Vagina (tissue), 2 donors: ENCODE measurements around the gene LINGO4. TPM values are rescaled to one million over a fixed set of nuclear protein-coding genes. Genes with fewer than 3 reads are reported as not detected.

Experiments
- DNase-seq, 2 donors: peaks; one replicate each; pipeline ENCODE4 v3.0.0-alpha.2; 2017; ENCODE audit errors: extremely low spot score in 2 of 2
- H3K27ac ChIP-seq: fragments of 200-600 bp; sonication (generic); one replicate; pipeline ENCODE4 v1.5.1; 2019
- H3K27me3 ChIP-seq: fragments of 200-600 bp; sonication (generic); one replicate; pipeline ENCODE4 v1.5.1; 2019
- H3K36me3 ChIP-seq, 2 donors: fragments of 200-600 bp; sonication (generic); one replicate each; pipeline ENCODE4 v1.5.1; 2017 to 2019
- H3K4me1 ChIP-seq: fragments of 200-600 bp; sonication (generic); one replicate; pipeline ENCODE4 v1.5.1; 2019
- H3K4me3 ChIP-seq, 2 donors: fragments of 200-600 bp; sonication (generic); 1 replicate in 1 of 2; 2 replicates in 1 of 2; pipeline ENCODE4 v1.5.1; 2016 to 2019
- H3K9me3 ChIP-seq: fragments of 200-600 bp; sonication (generic); one replicate; pipeline ENCODE4 v1.5.1; 2019
- CTCF ChIP-seq, 3 experiments: fragments of 450-650 bp in 2 of 3; fragments of 200-600 bp in 1 of 3; sonication (generic) in 1 of 3; IDR thresholded peaks; one replicate each; pipeline ENCODE4 v1.5.1; 2017 to 2019; ENCODE audit warnings: antibody characterized with exemption in 3 of 3, mild to moderate bottlenecking in 2 of 3, moderate library complexity in 2 of 3
- POLR2A ChIP-seq, 2 donors: fragments of 450-650 bp; IDR thresholded peaks; one replicate each; pipeline ENCODE4 v1.6.1; 2017; ENCODE audit warnings: antibody characterized with exemption in 2 of 2, mild to moderate bottlenecking in 2 of 2, moderate library complexity in 2 of 2
- POLR2AphosphoS5 ChIP-seq, 2 donors: sonication (generic); formaldehyde crosslinking; IDR thresholded peaks; one replicate each; pipeline ENCODE4 v1.9.0; 2017; ENCODE audit warnings: antibody characterized with exemption in 2 of 2, mild to moderate bottlenecking in 2 of 2, low read depth in 1 of 2; ENCODE audit not compliant: insufficient read depth in 1 of 2
- intact Hi-C: fragments of 100-400 bp; cut with DNase I; formaldehyde crosslinking; loops from one replicate; pipeline ENCODE4 v1.15.1; 2023
- total RNA-seq: library from RNA; depleted of rRNA; stranded (reverse); fragments of >200 nt; gene quantifications from one replicate; pipeline ENCODE4 v1.2.3, GENCODE V29; 2016

Gene LINGO4
- total RNA-seq, 1 donor from 2014 or later, result 0.98 TPM

GRCh38 chr1:151839082-151839412 lies 33.8 kb upstream of the LINGO4 start:
- H3K27me3 ChIP-seq, result no peaks in the 10 kb centered on the region
- no peak for DNase-seq
- no peak for TF ChIP-seq POLR2A (IDR thresholded peaks at IDR 0.05)
- TF ChIP-seq CTCF (IDR thresholded peaks at IDR 0.05), result no peak
- TF ChIP-seq POLR2AphosphoS5 (IDR thresholded peaks at IDR 0.05; ENCODE audit: insufficient read depth in 1 of 2, low read depth in 1 of 2), result no peak
- no peaks in the 10 kb centered on the region for H3K36me3 ChIP-seq
- peak overlapping the region; percentile 34 to 51 for H3K4me3 ChIP-seq
- intact Hi-C loops, result no loop called here
- no peaks in the 10 kb centered on the region for H3K9me3 ChIP-seq
- H3K4me1 ChIP-seq, result peaks cover 26% of the 10 kb centered on the region
- H3K27ac ChIP-seq, result peak overlapping the region; percentile 39

GRCh38 chr1:151838222-151839081 lies 33.2 kb upstream of the LINGO4 start:
- TF ChIP-seq POLR2A (IDR thresholded peaks at IDR 0.05) (no peak), CTCF (IDR thresholded peaks at IDR 0.05) (no peak), POLR2AphosphoS5 (IDR thresholded peaks at IDR 0.05; ENCODE audit: insufficient read depth in 1 of 2, low read depth in 1 of 2) (no peak)
- Histone ChIP-seq H3K4me3 (peak overlapping the region; percentile 34 to 51), H3K9me3 (no peaks in the 10 kb centered on the region), H3K36me3 (no peaks in the 10 kb centered on the region), H3K27ac (no peak overlapping the region), H3K27me3 (no peaks in the 10 kb centered on the region), H3K4me1 (peaks cover 26% of the 10 kb centered on the region)
- no peak for DNase-seq
- intact Hi-C loops, result no loop called here

GRCh38 chr1:151837884-151838221 lies 32.6 kb upstream of the LINGO4 start:
- H3K4me1 ChIP-seq, result peaks cover 30% of the 10 kb centered on the region
- no peaks in the 10 kb centered on the region for H3K9me3 ChIP-seq
- TF ChIP-seq CTCF (IDR thresholded peaks at IDR 0.05) (no peak), POLR2AphosphoS5 (IDR thresholded peaks at IDR 0.05; ENCODE audit: insufficient read depth in 1 of 2, low read depth in 1 of 2) (no peak), POLR2A (IDR thresholded peaks at IDR 0.05) (no peak)
- H3K4me3 ChIP-seq, result peak overlapping the region; percentile 34 to 51
- H3K36me3 ChIP-seq, result no peaks in the 10 kb centered on the region
- H3K27ac ChIP-seq, result no peak overlapping the region
- no peaks in the 10 kb centered on the region for H3K27me3 ChIP-seq
- intact Hi-C loops, result no loop called here
- DNase-seq, result no peak

GRCh38 chr1:151837197-151837596 lies 32.0 kb upstream of the LINGO4 start:
- intact Hi-C loops, result no loop called here

More at GRCh38 chr1:151837197-151837596, 32.0 kb upstream of the LINGO4 start:
- Histone ChIP-seq H3K9me3 (no peaks in the 10 kb centered on the region), H3K4me1 (peaks cover 36% of the 10 kb centered on the region), H3K36me3 (no peaks in the 10 kb centered on the region), H3K27ac (no peak overlapping the region), H3K27me3 (no peaks in the 10 kb centered on the region), H3K4me3 (no peak overlapping the region)
- no peak for DNase-seq
- TF ChIP-seq POLR2A (IDR thresholded peaks at IDR 0.05) (no peak), CTCF (IDR thresholded peaks at IDR 0.05) (no peak), POLR2AphosphoS5 (IDR thresholded peaks at IDR 0.05; ENCODE audit: insufficient read depth in 1 of 2, low read depth in 1 of 2) (no peak)
